ENCODE results near the gene PLXNA2.

The PLXNA2 gene, protein sequence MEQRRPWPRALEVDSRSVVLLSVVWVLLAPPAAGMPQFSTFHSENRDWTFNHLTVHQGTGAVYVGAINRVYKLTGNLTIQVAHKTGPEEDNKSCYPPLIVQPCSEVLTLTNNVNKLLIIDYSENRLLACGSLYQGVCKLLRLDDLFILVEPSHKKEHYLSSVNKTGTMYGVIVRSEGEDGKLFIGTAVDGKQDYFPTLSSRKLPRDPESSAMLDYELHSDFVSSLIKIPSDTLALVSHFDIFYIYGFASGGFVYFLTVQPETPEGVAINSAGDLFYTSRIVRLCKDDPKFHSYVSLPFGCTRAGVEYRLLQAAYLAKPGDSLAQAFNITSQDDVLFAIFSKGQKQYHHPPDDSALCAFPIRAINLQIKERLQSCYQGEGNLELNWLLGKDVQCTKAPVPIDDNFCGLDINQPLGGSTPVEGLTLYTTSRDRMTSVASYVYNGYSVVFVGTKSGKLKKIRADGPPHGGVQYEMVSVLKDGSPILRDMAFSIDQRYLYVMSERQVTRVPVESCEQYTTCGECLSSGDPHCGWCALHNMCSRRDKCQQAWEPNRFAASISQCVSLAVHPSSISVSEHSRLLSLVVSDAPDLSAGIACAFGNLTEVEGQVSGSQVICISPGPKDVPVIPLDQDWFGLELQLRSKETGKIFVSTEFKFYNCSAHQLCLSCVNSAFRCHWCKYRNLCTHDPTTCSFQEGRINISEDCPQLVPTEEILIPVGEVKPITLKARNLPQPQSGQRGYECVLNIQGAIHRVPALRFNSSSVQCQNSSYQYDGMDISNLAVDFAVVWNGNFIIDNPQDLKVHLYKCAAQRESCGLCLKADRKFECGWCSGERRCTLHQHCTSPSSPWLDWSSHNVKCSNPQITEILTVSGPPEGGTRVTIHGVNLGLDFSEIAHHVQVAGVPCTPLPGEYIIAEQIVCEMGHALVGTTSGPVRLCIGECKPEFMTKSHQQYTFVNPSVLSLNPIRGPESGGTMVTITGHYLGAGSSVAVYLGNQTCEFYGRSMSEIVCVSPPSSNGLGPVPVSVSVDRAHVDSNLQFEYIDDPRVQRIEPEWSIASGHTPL (N-terminal part only)

DNA sequence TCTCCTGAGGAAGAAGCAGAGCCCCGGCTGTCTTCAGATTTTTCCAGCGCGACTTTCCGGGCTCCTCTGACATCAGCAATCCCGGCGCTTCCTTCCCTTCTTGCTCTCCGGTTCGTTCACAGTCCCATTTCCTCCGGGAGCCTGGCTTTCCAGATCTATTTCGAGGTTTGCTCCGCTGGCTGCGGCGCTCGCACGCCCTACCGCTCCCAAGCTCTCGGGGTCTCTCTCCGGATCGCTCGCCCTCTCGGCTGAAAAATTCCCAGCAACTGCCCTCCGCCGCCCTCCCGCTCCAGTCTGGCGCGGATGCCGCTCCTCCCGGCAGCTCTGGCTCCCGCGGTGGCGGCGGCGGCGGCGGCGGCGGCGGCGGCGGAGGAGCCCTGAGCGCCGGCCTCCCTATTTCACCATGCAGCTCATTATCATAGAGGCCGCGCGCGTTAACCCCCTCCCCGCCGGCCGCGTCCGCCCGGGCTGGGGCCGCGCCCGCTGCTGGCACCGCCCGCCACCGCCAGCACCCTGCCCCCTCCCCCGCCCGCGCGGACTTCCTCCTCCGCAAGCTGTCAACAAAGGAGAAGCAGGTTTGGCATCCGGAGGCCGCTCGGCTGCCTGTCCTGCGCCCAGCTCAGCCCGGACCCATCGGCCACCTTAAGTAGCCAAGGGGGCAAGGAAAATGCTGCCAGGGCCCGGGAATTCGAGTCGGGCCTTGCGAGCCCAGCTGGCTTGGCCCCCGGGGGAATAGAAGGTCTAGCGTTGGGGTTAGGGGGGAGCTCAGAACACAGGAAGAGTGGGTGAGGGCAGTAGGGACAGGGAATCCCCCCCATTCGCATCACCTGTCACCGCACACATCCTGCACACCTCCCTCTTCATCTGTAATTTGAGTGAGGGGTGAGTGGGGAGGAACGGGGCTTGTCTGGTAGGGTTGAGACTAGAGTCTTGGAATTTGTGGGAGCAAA lies at the start of gene PLXNA2:
Gene PLXNA2 (minus strand): TSS at position 418 of the 950 bp plus-strand sequence. CDS start 26,462 bp downstream, outside the sequence.
- DNase-seq (ENCODE audit: low read depth) = peak; percentile 59

DNA sequence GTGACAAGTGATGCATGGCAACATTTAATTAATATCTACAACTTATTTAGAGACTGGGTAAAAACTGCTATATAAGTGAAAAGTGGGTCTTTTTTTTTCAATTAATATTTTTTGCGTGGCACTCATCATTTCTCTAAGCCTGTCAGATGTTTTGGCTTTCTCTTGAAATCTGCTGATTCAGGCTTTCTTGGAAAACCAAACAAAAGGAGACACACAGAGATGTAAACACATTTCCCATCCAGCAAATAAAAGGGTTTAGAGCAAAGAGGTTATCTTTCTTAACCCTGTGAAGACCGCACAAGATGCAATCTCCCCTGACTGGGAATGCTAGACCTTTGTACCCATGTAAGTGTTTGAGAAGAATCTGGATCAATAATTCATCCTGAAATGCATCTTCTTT lies 48.7 kb upstream of the PLXNA2 start:
- no peak for DNase-seq (ENCODE audit: low read depth)

DNA sequence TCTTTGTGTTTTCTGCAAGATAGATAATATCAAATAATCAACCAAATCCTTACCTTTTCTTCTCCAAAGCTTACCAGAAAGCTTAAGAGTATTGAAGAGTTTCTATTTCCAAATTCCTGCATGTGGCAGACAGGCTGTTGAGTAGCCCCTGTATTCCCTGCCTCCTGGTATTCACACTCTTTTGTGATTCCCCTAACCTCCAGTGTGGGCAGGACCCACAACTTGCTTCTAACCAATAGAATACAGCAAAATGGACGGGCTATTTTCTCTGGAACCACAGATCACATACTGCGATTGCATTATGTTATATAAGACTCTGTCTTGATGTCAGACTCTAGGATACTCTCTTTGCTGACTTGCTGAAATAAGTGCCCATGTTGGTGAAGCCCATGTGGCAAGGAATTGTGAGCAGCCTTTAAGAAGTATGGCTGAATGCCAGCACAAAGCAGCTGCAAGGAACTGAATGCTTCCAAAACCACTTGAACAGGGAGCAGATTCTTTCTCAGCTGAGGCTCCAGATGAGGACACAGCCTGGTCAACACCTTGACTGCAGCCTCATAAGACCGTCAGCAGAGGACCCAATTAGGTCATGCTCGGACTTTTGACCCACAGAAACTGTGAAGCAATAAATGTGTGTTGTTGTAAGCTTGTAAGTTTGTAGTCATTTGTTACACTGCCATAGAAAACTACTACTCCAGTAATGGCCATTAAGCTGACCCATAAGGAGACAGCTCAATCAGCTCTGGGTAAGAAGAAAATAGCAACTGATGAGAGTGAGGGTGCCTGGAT lies 47.9 kb upstream of the PLXNA2 start:
- no peak for DNase-seq (ENCODE audit: low read depth)

DNA sequence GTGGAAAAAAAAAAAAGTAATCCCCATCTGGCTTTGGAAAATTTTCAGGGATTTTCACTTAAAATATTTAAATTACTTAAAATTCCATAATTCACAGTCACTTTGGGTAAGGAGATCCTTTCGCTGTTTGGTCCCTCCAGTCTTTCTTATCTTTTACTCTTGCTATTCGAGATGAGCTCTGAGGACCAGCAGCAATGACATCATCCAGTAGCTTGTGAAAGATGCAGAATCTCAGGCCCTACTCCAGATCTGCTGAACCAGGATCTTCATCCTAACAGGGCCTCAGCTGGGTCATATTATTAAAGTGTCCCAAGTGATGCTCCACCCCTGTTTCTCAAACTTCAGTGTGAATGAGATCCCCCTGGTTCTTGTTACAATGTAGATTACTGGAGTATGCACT lies 46.9 kb upstream of the PLXNA2 start:
- no peak for DNase-seq (ENCODE audit: low read depth)

DNA sequence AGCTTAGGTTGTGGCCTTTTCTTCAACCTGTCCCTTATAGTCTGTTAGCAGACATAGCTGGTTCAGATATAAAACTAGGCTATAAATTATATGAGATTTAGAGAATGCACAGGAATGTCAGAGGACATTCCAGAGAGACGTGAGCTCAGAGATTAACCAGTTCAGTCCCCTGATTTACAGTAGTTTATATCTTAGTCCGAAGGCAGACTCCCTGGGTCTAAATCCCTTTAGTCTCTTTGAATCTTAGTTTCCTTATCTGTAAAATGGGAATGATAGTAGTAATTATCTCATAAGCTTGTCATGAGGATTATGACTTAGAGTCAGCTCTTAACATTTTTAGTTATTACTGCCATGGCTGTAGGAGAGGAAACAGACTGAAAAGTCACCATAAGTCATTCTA lies 45.5 kb upstream of the PLXNA2 start:
- no peak for DNase-seq (ENCODE audit: low read depth)

DNA sequence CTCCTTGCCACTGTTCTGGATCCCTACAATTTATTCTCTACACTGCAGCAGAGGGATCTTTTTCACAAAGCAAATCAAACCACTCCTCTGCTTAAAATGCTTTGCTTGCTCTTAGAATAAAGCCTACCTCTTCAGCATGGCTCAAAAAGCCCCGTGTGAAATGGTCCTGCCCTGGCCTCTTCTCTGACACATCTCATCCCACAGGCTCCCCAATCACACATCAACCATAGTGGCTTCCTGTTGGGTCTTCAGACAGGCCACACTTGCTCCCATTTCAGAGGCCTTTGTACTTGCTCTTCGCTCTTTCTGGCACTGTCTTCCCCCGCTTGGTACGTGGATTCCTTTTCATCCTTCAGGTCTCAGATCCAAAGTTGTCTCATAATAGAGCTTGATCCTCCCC lies 44.3 kb upstream of the PLXNA2 start:
- DNase-seq (ENCODE audit: low read depth) = no peak

DNA sequence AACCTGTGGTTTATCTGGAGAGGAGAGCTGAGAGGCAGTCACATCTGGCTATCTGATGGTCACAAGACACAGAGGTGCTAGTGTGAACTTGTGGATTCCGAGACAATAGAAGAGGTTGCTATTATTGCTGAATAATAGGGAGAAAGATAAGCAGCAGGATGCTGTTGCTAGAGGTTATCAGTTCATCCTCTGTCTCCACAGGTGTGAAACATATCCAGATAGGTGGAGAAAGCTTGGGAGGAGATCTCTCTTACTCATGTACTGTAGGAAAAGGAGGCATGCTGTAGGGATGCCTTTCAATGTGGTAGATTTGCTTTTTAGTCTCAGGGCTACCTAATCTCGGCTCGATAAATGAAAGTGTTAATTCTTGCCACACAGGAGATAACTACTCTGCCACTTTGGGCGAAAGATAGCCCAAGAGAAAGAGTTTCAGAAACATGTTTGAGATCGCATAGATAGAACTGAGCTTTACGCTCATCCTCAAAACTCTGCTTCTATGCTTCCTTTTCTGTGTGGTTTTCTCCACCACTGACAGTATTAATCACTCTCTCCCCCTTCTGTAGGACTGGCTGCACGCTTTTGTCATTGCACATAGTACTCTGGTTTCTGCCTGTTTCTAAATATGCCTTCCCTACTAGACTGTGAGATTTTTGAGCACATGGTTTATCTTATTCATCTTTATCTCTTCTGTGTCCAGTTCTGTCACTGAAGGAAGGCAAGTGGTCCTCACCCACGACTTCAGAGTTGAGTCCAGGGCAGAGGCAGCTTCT lies 36.7 kb upstream of the PLXNA2 start:
- DNase-seq (ENCODE audit: low read depth) = no peak

DNA sequence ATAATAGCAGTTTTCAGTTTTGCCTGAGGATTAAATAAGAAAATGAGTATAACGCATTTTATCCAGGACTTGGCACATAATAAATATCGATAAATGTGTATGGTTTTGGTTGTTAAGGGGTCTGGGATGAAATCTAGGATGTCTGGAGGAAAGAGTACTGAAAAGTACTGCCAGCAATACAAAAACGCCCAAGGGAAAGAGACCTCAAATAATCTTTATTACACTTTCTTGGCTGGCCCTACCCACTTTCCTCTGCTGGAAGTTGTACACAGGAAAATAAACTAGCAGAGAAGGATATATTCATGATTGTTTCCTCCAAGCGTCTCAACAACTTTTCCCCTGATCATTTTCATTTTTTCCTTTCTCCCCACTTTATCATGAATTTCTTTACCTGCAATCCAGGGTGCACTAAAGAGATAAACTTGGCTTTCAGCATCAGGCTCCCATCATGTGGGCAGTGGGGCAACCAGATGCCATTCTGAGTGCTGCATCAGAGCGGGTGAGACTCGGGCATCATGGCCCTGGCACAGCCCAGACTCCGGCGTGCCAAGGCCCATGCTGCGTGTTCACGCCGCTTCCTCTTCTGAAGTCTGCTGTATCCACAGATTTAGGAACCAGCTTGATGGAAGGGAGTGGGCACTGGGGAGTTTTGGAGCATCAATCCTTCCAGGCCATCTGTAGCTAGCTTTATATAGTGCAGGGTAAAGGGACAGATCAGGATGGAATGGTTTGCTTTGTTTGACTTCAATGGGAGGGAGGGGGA lies 35.8 kb upstream of the PLXNA2 start:
- no peak for DNase-seq (ENCODE audit: low read depth)

DNA sequence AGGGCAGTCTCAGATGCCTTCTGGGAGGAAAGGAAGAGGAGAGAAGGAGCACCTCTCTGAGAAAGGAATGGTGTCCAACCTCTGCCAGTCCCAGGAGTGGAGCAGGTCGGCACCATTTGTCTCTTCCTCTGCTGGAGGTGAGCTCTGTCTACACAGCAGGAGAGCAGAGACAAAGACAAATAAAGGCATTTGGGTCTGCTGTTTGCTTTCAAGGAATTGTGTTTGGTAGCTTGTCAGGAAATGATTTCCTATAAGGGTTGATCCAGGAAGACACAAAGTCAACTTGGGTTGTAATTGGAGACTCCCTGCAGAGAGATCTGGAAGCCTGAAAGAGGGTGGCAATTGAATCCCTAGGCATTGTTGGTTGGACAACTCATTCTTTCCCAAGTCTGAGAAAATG lies 34.5 kb upstream of the PLXNA2 start:
- no peak for DNase-seq (ENCODE audit: low read depth)

DNA sequence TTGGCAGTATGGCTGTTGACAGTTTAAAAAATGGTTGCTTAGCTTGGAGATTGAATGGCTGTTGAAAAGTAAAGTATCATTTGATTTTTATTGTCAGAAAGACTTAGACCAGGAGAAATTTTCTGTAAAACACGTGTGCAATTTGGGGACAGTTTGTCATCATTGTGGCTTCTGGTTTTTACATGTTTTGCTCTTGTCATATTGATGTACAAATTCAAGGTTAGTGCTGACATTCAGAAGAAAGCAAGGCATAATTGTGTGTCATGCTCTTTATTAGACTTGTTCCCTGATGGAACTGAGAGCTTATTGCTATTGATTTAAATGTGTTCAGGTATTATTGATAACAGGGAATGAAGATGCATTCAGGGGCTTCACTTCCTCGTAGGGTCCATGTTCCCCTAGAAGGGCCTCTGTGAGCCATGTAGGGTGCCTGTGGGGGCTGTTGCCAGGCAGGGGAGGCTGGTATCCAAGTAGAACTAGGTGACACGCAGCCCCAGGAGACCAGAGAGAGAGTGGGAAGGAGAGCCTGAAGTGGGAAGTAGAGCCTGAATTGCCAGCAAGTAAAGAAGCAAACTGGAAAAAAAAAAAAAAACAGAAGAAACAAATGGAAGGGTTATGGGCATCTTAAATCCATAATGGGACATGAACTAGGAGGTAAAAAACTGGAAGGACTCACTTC lies 32.7 kb upstream of the PLXNA2 start:
- no peak for DNase-seq (ENCODE audit: low read depth)

DNA sequence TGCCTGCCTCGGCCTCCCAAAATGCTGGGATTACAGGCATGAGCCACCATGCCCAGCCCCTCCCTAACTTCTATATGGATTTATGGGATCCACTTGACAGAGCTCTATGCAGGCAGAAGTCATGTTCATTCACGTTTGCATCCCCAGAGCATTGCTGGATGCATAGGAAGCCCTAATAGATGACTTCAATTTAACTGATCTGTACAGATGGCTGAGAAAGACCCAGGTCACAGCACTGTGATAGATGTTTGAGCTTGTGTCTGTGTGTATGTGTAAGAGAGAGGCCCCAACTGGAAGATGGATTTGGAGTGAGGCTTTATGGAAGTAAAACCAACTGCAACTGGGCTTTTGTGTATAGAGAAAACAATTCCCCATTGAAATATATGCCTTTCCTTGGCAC lies 30.9 kb upstream of the PLXNA2 start:
- DNase-seq (ENCODE audit: low read depth) = no peak

DNA sequence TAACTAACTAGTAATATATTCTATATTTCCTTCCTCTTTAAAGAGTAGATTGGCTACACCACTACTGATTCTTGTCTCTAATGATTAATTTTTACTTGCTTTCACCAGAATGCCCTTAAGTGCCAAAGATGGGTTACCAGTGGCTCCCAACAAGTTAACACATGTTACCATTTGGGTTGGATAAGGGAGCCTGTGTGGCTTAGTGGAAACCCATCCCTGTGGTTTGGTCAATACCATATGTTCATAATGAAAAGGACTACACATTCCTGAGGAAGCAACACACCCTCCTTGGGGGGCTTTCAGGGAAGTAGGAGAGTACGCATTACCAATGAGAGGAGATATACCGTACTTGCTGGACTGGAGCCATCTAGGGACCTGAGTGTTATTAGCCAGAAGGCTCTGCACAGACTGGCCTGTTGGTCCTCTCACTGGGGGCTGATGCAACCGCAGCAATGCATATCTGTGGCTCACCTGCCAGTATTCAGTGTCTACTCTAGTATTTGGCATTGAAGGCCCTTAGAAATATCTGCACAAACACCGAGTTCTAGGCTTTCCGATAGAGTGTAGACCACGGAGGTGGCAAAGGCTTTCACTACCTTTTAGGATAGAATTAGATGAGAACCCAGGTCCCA lies 29.3 kb upstream of the PLXNA2 start:
- DNase-seq (ENCODE audit: low read depth) = no peak

DNA sequence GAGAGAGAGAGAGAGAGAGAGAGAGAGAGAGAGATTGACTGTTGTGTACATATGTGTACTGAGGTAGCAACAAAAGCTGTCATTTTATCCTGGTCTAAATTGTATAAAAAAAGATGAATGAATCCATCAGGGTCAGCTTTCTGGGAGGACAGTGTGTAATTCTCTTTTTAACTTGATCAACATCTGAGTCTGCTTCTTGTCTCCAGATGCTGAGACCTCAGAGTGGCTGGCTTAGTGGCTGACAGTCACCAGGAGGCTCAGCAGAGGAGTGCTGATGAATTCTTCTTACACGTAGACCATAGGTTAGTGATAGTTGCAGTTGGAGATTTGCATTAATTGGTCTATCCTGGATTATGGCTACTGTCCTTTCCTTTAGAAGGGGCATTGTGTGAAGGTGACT lies 28.5 kb upstream of the PLXNA2 start:
- DNase-seq (ENCODE audit: low read depth) = no peak

DNA sequence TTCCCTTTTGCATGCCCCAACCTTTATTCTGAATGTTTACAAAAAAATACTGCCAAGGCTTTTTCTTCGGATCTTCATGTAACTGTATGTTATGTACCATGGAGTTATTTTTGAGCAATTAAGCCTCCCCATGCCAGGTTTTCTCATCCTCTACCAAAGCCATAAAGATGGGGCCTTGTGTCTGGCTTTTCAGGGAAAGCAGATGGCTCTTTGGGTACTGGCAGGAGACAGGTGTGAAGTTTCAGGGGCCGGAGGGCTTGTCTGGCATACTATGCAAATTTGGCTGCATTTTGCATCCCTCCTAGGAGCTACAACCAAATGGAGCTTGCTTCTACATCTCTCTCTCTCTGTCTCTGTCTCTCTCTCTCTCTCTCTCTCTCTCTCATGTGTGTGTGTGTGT lies 28.1 kb upstream of the PLXNA2 start:
- no peak for DNase-seq (ENCODE audit: low read depth)

DNA sequence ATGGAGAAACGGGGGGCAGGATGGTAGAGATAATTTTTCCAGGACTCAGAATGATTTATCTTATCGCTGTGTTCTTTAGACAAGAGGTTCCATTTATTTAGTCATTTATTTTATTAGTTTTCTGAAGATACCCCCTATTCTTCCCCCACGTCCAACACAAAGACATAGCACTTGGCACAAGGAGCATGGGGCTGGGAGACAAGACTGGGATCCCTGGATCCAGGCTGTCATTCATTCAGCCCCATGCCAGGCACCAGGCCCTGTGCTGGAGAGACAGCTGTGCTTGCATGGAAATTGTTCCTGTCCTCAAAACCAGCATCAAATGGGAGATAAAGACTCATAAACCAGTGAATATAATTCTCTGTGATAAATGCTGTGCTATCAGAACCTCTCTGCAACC lies 27.1 kb upstream of the PLXNA2 start:
- DNase-seq (ENCODE audit: low read depth) = no peak

DNA sequence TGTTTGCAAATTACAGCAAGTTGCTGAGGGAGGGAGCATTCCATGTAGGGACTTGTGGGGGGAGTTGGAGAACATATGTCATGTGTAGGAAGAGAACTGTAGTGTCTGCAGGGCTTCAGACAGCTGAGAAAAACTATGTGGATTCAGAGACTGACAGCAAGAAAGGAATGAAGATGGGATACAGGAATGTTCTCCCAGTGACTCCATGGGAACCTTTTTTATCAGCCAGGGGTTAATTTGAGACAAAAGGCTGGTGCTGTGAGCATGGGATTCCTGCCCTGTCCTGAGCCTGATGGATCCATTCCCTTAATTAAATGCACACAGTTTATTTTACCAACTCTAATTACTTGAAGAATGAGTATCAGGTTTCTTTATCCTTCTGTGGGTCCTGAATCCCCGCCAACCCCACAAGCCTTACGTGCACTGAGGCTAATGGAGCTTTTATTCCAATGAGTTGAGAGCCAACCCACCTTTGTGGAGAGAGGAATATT lies 26.5 kb upstream of the PLXNA2 start:
- no peak for DNase-seq (ENCODE audit: low read depth)

DNA sequence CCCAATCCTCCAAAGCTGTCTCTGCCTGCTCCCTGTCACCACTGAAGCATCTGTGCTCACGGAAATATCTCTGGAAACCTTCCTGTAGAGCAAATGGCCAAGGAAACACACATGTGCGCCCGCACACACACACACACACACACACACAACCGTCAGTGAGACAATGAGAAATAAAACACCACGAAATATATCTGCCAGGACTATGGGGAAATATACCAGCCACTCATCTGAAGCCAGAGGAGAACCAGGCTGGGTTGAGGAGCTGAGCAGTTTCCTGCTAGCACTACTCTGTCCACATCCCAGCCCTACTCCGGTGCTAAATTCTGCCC lies 25.1 kb upstream of the PLXNA2 start:
- DNase-seq (ENCODE audit: low read depth) = no peak

Data from stimulated activated CD8-positive, alpha-beta memory T cell treated with anti-CD3 and anti-CD28 coated beads, Interleukin-12 subunit alpha, Interleukin-12 subunit beta, amount 100 ng/mL, for 4 hours (primary cell).